Large intestine (tissue), 3 donors: ENCODE measurements around the gene CELSR1. TPM values are rescaled to one million over a fixed set of nuclear protein-coding genes. Genes with fewer than 3 reads are reported as not detected.
A peak's percentile ranks its signal among the peaks of the same experiment; 100 is the strongest.

ENCODE experiments used
- DNase-seq, 2 donors: peaks; one replicate each; pipeline versions ENCODE4 v3.0.0 to v3.0.0-alpha.2; 2013
- H3K27ac ChIP-seq: one replicate; pipeline ENCODE4 v1.5.1; 2013; ENCODE audit warnings: low read length
- H3K27me3 ChIP-seq: 2 replicates; pipeline ENCODE4 v1.6.1; 2013; ENCODE audit warnings: low read length; ENCODE audit not compliant: control insufficient read depth, insufficient read depth
- H3K36me3 ChIP-seq: 2 replicates; pipeline ENCODE4 v1.6.1; 2013; ENCODE audit warnings: low read length; ENCODE audit not compliant: control insufficient read depth, insufficient read depth
- H3K4me1 ChIP-seq: one replicate; pipeline ENCODE4 v1.6.1; 2013; ENCODE audit warnings: low read length; ENCODE audit not compliant: control insufficient read depth, insufficient read depth
- H3K4me3 ChIP-seq: one replicate; pipeline ENCODE4 v1.5.1; 2013; ENCODE audit warnings: low read length
- H3K9me3 ChIP-seq: one replicate; pipeline ENCODE4 v1.6.1; 2013; ENCODE audit warnings: mild to moderate bottlenecking, low read depth, low read length, moderate library complexity; ENCODE audit not compliant: control insufficient read depth
- WGBS: methylation state at CpG from one replicate; pipeline ENCODE4 v1.1.5; 2013; ENCODE audit warnings: low lambda C conversion rate; ENCODE audit not compliant: insufficient coverage; 5-methylcytosine and 5-hydroxymethylcytosine counted together
- polyA plus RNA-seq: library from polyadenylated mRNA; unstranded; fragments of 120-200 nt; gene quantifications from one replicate; pipeline ENCODE4 v1.2.1, GENCODE V29; 2013

The CELSR1 gene
- polyA plus RNA-seq, 1 donor = 5.9 TPM

GRCh38 chr22:46366327-46366731, 171.1 kb downstream of the CELSR1 start:
- Histone ChIP-seq H3K27me3 (no peaks in the 10 kb centered on the region), H3K4me1 (peaks cover 29% of the 10 kb centered on the region)

GRCh38 chr22:46365166-46365624, 172.2 kb downstream of the CELSR1 start:
- Histone ChIP-seq H3K36me3 (peaks cover 2% of the 10 kb centered on the region), H3K27me3 (no peaks in the 10 kb centered on the region), H3K4me3 (no peak overlapping the region), H3K9me3 (peaks cover 9% of the 10 kb centered on the region), H3K4me1 (peaks cover 19% of the 10 kb centered on the region), H3K27ac (no peak overlapping the region)
- DNase-seq = no peak
- no CpG with 5 or more reads among the region's 22 CpGs for WGBS

More at GRCh38 chr22:46366327-46366731, 171.1 kb downstream of the CELSR1 start:
- Histone ChIP-seq H3K27ac (no peak overlapping the region), H3K4me3 (no peak overlapping the region), H3K36me3 (no peaks in the 10 kb centered on the region), H3K9me3 (peaks cover 2% of the 10 kb centered on the region)
- WGBS = no CpG with 5 or more reads among the region's 19 CpGs
- DNase-seq = no peak

GRCh38 chr22:46364341-46365165, 172.9 kb downstream of the CELSR1 start:
- Histone ChIP-seq H3K9me3 (peaks cover 12% of the 10 kb centered on the region), H3K4me1 (peaks cover 15% of the 10 kb centered on the region), H3K27me3 (no peaks in the 10 kb centered on the region), H3K4me3 (no peak overlapping the region), H3K36me3 (peaks cover 3% of the 10 kb centered on the region), H3K27ac (no peak overlapping the region)
- no CpG with 5 or more reads among the region's 26 CpGs for WGBS
- DNase-seq = no peak

GRCh38 chr22:46363611-46364321, 173.7 kb downstream of the CELSR1 start:
- no peak for DNase-seq
- Histone ChIP-seq H3K27me3 (no peaks in the 10 kb centered on the region), H3K4me3 (no peak overlapping the region), H3K9me3 (peaks cover 10% of the 10 kb centered on the region), H3K27ac (no peak overlapping the region), H3K36me3 (peaks cover 7% of the 10 kb centered on the region), H3K4me1 (peaks cover 15% of the 10 kb centered on the region)
- WGBS = no CpG with 5 or more reads among the region's 35 CpGs

- H3K9me3 ChIP-seq = peaks cover 10% of the 10 kb centered on the region
- H3K27me3 ChIP-seq = no peaks in the 10 kb centered on the region
- peaks cover 15% of the 10 kb centered on the region for H3K4me1 ChIP-seq
- no peak for DNase-seq
- no CpG with 5 or more reads among the region's 15 CpGs for WGBS
- peak overlapping the region; percentile 13 for H3K27ac ChIP-seq
- peaks cover 12% of the 10 kb centered on the region for H3K36me3 ChIP-seq
- no peak overlapping the region for H3K4me3 ChIP-seq
These were observed 174.4 kb downstream of the CELSR1 start for GRCh38 chr22:46362934-46363515.

- WGBS = no CpG with 5 or more reads among the region's 25 CpGs
These were observed 175.1 kb downstream of the CELSR1 start for GRCh38 chr22:46362203-46362933.

GRCh38 chr22:46361826-46362202, 175.6 kb downstream of the CELSR1 start:
- H3K36me3 ChIP-seq = peaks cover 21% of the 10 kb centered on the region
- no peak for DNase-seq
- WGBS = no CpG with 5 or more reads among the region's 11 CpGs

More at GRCh38 chr22:46362203-46362933, 175.1 kb downstream of the CELSR1 start:
- peaks cover 15% of the 10 kb centered on the region for H3K4me1 ChIP-seq
- H3K36me3 ChIP-seq = peaks cover 15% of the 10 kb centered on the region
- no peak overlapping the region for H3K4me3 ChIP-seq
- peaks cover 10% of the 10 kb centered on the region for H3K9me3 ChIP-seq
- DNase-seq = peak; percentile 48 to 81
- H3K27me3 ChIP-seq = no peaks in the 10 kb centered on the region
- H3K27ac ChIP-seq = peak overlapping the region; percentile 13

GRCh38 chr22:46360891-46361290, 176.5 kb downstream of the CELSR1 start:
- Histone ChIP-seq H3K4me3 (no peak overlapping the region), H3K36me3 (peaks cover 29% of the 10 kb centered on the region), H3K4me1 (peaks cover 15% of the 10 kb centered on the region), H3K27ac (no peak overlapping the region), H3K9me3 (peaks cover 10% of the 10 kb centered on the region), H3K27me3 (no peaks in the 10 kb centered on the region)
- no peak for DNase-seq
- 100% methylated on average over 1 of the region's 10 CpGs for WGBS

More at GRCh38 chr22:46361826-46362202, 175.6 kb downstream of the CELSR1 start:
- H3K27ac ChIP-seq = no peak overlapping the region
- peaks cover 10% of the 10 kb centered on the region for H3K9me3 ChIP-seq
- no peaks in the 10 kb centered on the region for H3K27me3 ChIP-seq
- H3K4me1 ChIP-seq = peaks cover 15% of the 10 kb centered on the region
- H3K4me3 ChIP-seq = no peak overlapping the region

GRCh38 chr22:46360097-46360496, 177.3 kb downstream of the CELSR1 start:
- H3K9me3 ChIP-seq = peaks cover 10% of the 10 kb centered on the region
- no CpG with 5 or more reads among the region's 5 CpGs for WGBS
- H3K4me3 ChIP-seq = no peak overlapping the region
- H3K27ac ChIP-seq = no peak overlapping the region
- peaks cover 15% of the 10 kb centered on the region for H3K4me1 ChIP-seq
- no peak for DNase-seq
- peaks cover 37% of the 10 kb centered on the region for H3K36me3 ChIP-seq
- no peaks in the 10 kb centered on the region for H3K27me3 ChIP-seq

GRCh38 chr22:46359362-46359761, 178.1 kb downstream of the CELSR1 start:
- peaks cover 10% of the 10 kb centered on the region for H3K9me3 ChIP-seq
- H3K4me1 ChIP-seq = peaks cover 15% of the 10 kb centered on the region
- no peak overlapping the region for H3K27ac ChIP-seq
- H3K4me3 ChIP-seq = no peak overlapping the region
- no peak for DNase-seq
- H3K27me3 ChIP-seq = no peaks in the 10 kb centered on the region
- peaks cover 44% of the 10 kb centered on the region for H3K36me3 ChIP-seq
- no CpG with 5 or more reads among the region's 14 CpGs for WGBS
